HAP-1 (cell line): Measurements from ENCODE around the gene CAMTA1.

Experiments used
- DNase-seq, 2 experiments: peaks; one replicate each; pipeline ENCODE4 v3.0.0-alpha.2; 2016 to 2020; ENCODE audit warnings: low spot score in 2 of 2
- H3K27me3 ChIP-seq: fragments of 250-450 bp; sonication (Bioruptor Pico); 2 replicates; pipeline ENCODE4 v1.5.1; 2020; ENCODE audit warnings: low read depth, mild to moderate bottlenecking, moderate library complexity
- H3K36me3 ChIP-seq: fragments of 250-450 bp; sonication (Bioruptor Pico); replicated peaks from 2 replicates; pipeline ENCODE4 v1.5.1; 2020; ENCODE audit warnings: mild to moderate bottlenecking
- H3K4me1 ChIP-seq: fragments of 250-450 bp; sonication (Bioruptor Pico); 2 replicates; pipeline ENCODE4 v1.5.1; 2020; ENCODE audit warnings: mild to moderate bottlenecking
- H3K4me3 ChIP-seq: fragments of 250-450 bp; sonication (Bioruptor Pico); 2 replicates; pipeline ENCODE4 v1.5.1; 2020; ENCODE audit warnings: mild to moderate bottlenecking, moderate library complexity
- H3K9me3 ChIP-seq: fragments of 250-450 bp; sonication (Bioruptor Pico); 2 replicates; pipeline ENCODE4 v1.5.1; 2020; ENCODE audit warnings: mild to moderate bottlenecking, moderate library complexity
- in situ Hi-C: fragments of 300-500 bp; cut with MboI; formaldehyde crosslinking; loops from 3 replicates; pipeline ENCODE4 v1.14.3; 2020; ENCODE audit warnings: low sequenced_read_pairs, inconsistent platforms, mixed read lengths

Gene CAMTA1

GRCh38 chr1:7005762-7006161, 220.5 kb downstream of the CAMTA1 start:
- Histone ChIP-seq H3K27me3 (peaks cover 17% of the 10 kb centered on the region), H3K36me3 (no peaks in the 10 kb centered on the region), H3K9me3 (no peaks in the 10 kb centered on the region; the same call in 1 of the 2 replicates), H3K4me3 (no peak overlapping the region), H3K4me1 (no peaks in the 10 kb centered on the region)
- DNase-seq = no peak
- in situ Hi-C loops = no loop called here

GRCh38 chr1:7006996-7007871, 222.0 kb downstream of the CAMTA1 start:
- in situ Hi-C loops = no loop called here
- Histone ChIP-seq H3K36me3 (no peaks in the 10 kb centered on the region), H3K4me1 (no peaks in the 10 kb centered on the region), H3K27me3 (peaks cover 19% of the 10 kb centered on the region), H3K9me3 (no peaks in the 10 kb centered on the region; the same call in 1 of the 2 replicates), H3K4me3 (no peak overlapping the region)
- DNase-seq = no peak

- in situ Hi-C loops = no loop called here
- no peak for DNase-seq
- H3K27me3 ChIP-seq = peaks cover 19% of the 10 kb centered on the region
- H3K4me3 ChIP-seq = no peak overlapping the region
- no peaks in the 10 kb centered on the region for H3K4me1 ChIP-seq
- no peaks in the 10 kb centered on the region; the same call in 1 of the 2 replicates for H3K9me3 ChIP-seq
- no peaks in the 10 kb centered on the region for H3K36me3 ChIP-seq
These were observed 222.6 kb downstream of the CAMTA1 start for GRCh38 chr1:7007902-7008301.

GRCh38 chr1:7008331-7008730, 223.1 kb downstream of the CAMTA1 start:
- no peak for DNase-seq
- no peaks in the 10 kb centered on the region for H3K4me1 ChIP-seq
- no peaks in the 10 kb centered on the region for H3K36me3 ChIP-seq
- peaks cover 19% of the 10 kb centered on the region for H3K27me3 ChIP-seq
- H3K4me3 ChIP-seq = no peak overlapping the region
- no peaks in the 10 kb centered on the region; the same call in 1 of the 2 replicates for H3K9me3 ChIP-seq
- in situ Hi-C loops = no loop called here

GRCh38 chr1:7008975-7009740, 223.9 kb downstream of the CAMTA1 start:
- Histone ChIP-seq H3K4me1 (no peaks in the 10 kb centered on the region), H3K27me3 (peaks cover 19% of the 10 kb centered on the region), H3K4me3 (no peak overlapping the region), H3K36me3 (no peaks in the 10 kb centered on the region), H3K9me3 (no peaks in the 10 kb centered on the region; the same call in 1 of the 2 replicates)
- in situ Hi-C loops = no loop called here
- no peak for DNase-seq

- DNase-seq = no peak
- H3K36me3 ChIP-seq = no peaks in the 10 kb centered on the region
- peaks cover 19% of the 10 kb centered on the region for H3K27me3 ChIP-seq
- in situ Hi-C loops = no loop called here
- H3K9me3 ChIP-seq = no peaks in the 10 kb centered on the region
- no peaks in the 10 kb centered on the region for H3K4me1 ChIP-seq
- H3K4me3 ChIP-seq = no peak overlapping the region
These were observed 224.7 kb downstream of the CAMTA1 start for GRCh38 chr1:7009741-7010525.

GRCh38 chr1:7010534-7011200, 225.4 kb downstream of the CAMTA1 start:
- Histone ChIP-seq H3K4me1 (no peaks in the 10 kb centered on the region), H3K9me3 (no peaks in the 10 kb centered on the region), H3K27me3 (peaks cover 19% of the 10 kb centered on the region), H3K36me3 (no peaks in the 10 kb centered on the region), H3K4me3 (no peak overlapping the region)
- in situ Hi-C loops = no loop called here
- DNase-seq = no peak

GRCh38 chr1:7011826-7012225, 226.6 kb downstream of the CAMTA1 start:
- in situ Hi-C loops = no loop called here
- no peaks in the 10 kb centered on the region for H3K9me3 ChIP-seq
- no peak for DNase-seq
- H3K4me3 ChIP-seq = no peak overlapping the region
- no peaks in the 10 kb centered on the region for H3K36me3 ChIP-seq
- H3K27me3 ChIP-seq = peaks cover 19% of the 10 kb centered on the region
- H3K4me1 ChIP-seq = no peaks in the 10 kb centered on the region

GRCh38 chr1:7012461-7012924, 227.2 kb downstream of the CAMTA1 start:
- Histone ChIP-seq H3K4me1 (no peaks in the 10 kb centered on the region), H3K4me3 (no peak overlapping the region), H3K36me3 (no peaks in the 10 kb centered on the region), H3K9me3 (no peaks in the 10 kb centered on the region), H3K27me3 (peaks cover 19% of the 10 kb centered on the region)
- DNase-seq = no peak
- in situ Hi-C loops = no loop called here

GRCh38 chr1:7013833-7014639, 228.8 kb downstream of the CAMTA1 start:
- H3K27me3 ChIP-seq = peaks cover 15% of the 10 kb centered on the region
- no peak overlapping the region for H3K4me3 ChIP-seq
- H3K4me1 ChIP-seq = no peaks in the 10 kb centered on the region
- H3K36me3 ChIP-seq = no peaks in the 10 kb centered on the region
- no peaks in the 10 kb centered on the region for H3K9me3 ChIP-seq
- DNase-seq = no peak
- in situ Hi-C loops = no loop called here

- no peaks in the 10 kb centered on the region for H3K4me1 ChIP-seq
- H3K4me3 ChIP-seq = no peak overlapping the region
- no peaks in the 10 kb centered on the region for H3K9me3 ChIP-seq
- H3K27me3 ChIP-seq = peaks cover 15% of the 10 kb centered on the region
- H3K36me3 ChIP-seq = no peaks in the 10 kb centered on the region
- DNase-seq = no peak
- in situ Hi-C loops = no loop called here
These were observed 229.3 kb downstream of the CAMTA1 start for GRCh38 chr1:7014640-7014930.

- Histone ChIP-seq H3K4me3 (no peak overlapping the region), H3K27me3 (peaks cover 13% of the 10 kb centered on the region), H3K36me3 (no peaks in the 10 kb centered on the region), H3K9me3 (no peaks in the 10 kb centered on the region), H3K4me1 (no peaks in the 10 kb centered on the region)
- DNase-seq = no peak
- in situ Hi-C loops = no loop called here
These were observed 229.8 kb downstream of the CAMTA1 start for GRCh38 chr1:7015022-7015421.

GRCh38 chr1:7018351-7018750, 233.1 kb downstream of the CAMTA1 start:
- peaks cover 17% of the 10 kb centered on the region for H3K27me3 ChIP-seq
- DNase-seq = no peak
- H3K4me1 ChIP-seq = no peaks in the 10 kb centered on the region
- H3K9me3 ChIP-seq = no peaks in the 10 kb centered on the region
- in situ Hi-C loops = no loop called here
- H3K36me3 ChIP-seq = no peaks in the 10 kb centered on the region
- no peak overlapping the region for H3K4me3 ChIP-seq
